HG02840 (cell line): ENCODE measurements around the gene FOSB.

Experiments used
- ATAC-seq: cut with Tn5 transposase; IDR thresholded peaks from one replicate; pipeline ENCODE4 v1.9.1; 2021; ENCODE audit warnings: mild to moderate bottlenecking, moderate library complexity, moderate number of reproducible peaks; ENCODE audit not compliant: unreplicated experiment, low FRiP score

FOSB gene

DNA sequence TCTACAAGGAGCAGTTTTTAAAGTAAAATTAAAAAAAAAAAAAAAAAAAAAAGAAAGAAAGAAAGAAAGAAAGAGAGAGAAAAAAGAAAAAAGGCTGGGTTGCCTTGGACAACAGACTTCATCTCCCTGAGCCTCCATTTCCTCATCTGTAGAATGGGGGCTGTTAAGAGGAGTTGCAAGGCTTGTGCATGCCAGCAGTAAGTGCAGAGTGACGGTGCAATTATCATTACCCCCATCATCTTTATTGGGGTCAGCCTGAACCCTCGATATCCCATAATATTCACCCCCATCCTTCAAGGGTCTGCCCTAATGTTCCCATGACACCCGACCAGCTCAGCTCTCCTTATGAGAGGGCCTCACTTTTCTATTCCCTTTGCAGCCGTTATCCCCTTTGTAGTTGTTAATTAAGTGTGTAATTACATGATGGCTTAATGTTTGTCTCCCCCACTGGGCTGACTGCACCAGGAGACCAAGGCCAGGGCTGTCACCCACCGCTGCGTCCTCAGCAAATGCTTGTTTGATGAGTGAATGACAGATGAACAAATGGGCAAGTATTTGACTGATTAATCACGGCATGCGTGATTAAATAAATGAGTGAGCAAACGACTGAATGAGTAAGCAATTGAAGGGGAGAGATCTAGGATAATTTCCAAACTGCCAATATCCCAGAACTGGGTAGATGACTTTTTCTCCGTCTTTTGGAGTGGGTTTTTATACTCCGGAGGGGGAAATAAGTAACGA is 10.1 kb downstream of the FOSB start:
- ATAC-seq, result no peak

DNA sequence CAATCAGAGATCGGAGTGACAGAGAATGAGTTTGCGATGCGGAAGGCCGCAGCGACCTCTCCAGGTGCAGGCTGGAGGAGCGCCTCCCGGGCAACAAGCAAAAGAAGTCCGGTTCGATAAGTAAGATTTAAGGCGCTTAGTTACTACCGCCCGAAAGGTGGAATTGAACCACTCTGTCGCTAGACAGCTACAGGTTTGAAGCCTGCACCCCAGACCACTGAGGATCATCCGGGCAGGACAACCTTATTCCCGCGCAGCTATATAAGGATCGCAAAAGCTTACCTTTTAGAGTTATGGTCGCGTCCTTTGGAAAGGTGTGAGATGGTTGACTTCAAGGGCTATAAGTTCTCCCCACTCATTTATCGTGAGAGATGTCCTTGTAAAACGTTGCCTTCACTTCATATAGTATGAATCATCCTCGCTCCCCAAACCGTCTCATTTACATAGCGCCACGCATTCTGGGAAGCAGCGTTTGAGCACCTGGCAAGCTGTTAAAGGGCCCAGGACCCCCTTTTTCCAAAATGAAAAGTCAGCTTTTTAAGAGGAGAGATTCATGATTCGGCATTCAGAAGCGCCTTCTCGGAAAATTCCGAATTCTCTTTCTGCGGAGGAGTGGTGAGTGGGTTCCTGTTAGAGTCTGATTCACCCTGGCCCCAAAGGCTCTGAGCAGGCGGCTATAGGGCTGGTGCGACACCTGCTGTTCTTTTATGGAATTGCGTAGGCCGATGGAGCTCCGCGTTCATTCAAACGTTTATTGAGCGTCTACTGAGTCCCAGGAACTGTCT is 10.8 kb downstream of the FOSB start:
- peak; percentile 69 for ATAC-seq

DNA sequence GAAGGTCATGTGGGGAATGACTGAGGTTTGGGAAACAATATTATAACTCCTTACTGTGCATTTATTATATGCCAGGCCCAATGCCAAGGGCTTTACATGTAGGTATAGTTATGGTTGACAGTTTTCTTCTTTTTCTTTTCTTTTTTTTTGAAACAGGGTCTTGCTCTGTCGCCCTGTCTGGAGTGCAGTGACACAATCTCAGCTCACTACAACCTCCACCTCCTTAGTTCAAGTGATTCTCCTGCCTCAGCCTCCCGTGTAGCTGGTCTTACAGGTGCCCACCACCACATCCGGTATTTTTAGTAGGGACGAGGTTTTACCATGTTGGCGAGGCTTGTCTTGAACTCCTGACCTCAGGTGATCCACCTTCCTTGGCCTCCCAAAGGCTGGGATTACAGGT is 15.2 kb downstream of the FOSB start:
- no peak for ATAC-seq

- no peak for ATAC-seq
These were observed 16.6 kb downstream of the FOSB start for GRCh38 chr19:45484273-45484945.

DNA sequence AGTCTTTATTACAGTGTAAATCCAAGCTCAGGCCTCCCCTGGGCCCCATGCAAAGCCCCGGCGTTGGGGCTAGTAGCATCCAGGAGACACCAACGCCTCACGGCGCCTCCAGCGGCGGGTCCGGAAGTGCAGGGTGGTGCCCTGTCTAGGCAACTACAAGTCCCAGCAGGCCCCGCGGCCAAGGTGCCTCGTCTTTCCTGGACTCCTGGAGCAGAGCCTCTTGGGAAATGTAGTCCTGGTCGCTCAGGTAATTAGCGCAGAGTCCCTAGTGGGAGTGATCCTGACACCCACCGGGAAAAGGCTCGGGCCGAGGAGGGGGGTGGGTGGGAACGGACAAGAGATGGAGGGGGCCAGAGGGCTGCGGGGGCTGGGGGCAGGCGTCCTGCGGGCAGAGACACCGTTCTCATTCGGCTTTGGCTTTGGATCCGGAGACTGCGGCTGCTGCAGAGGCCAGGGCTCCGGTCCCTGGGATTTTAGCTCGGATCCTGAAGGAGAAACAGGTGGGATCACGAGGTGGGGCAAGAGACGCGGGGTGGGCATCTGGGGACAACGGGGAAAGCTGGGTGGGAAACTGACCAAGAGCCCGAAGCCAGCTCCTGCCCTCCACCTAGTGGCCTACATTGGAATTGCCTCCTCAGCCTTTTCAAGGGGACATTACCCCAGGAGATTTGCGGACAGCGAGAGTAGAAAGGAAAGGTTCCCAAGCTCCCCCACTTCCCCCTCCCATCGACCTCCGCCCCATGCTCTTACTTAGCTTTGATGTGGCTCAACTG is 17.7 kb downstream of the FOSB start:
- peak; percentile 84 for ATAC-seq

DNA sequence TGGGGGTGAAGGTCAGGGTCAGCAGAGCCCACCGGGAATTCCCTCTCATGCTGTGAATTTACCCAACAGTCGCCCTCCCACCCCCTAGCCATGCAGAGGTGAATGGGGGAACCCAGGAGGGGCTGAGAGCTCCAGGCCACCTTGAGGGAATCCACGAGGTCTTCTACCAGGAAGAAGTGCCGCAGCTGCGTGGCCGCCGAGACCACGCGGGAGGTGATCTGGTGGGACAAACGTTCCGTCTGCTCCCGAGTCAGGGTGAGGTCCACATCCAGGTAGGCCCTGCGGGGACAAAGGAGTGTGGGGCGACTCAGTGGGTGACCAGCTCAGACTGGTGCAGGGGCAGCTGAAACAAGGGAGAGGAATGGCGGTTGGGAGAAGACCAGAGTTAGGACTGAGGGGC is 20.9 kb downstream of the FOSB start:
- no peak for ATAC-seq

- no peak for ATAC-seq
These were observed 21.5 kb downstream of the FOSB start for GRCh38 chr19:45489216-45489855.

- ATAC-seq, result no peak
These were observed 24.4 kb downstream of the FOSB start for GRCh38 chr19:45492137-45492626.

GRCh38 chr19:45492627-45493470 is 25.1 kb downstream of the FOSB start:
- ATAC-seq, result no peak

DNA sequence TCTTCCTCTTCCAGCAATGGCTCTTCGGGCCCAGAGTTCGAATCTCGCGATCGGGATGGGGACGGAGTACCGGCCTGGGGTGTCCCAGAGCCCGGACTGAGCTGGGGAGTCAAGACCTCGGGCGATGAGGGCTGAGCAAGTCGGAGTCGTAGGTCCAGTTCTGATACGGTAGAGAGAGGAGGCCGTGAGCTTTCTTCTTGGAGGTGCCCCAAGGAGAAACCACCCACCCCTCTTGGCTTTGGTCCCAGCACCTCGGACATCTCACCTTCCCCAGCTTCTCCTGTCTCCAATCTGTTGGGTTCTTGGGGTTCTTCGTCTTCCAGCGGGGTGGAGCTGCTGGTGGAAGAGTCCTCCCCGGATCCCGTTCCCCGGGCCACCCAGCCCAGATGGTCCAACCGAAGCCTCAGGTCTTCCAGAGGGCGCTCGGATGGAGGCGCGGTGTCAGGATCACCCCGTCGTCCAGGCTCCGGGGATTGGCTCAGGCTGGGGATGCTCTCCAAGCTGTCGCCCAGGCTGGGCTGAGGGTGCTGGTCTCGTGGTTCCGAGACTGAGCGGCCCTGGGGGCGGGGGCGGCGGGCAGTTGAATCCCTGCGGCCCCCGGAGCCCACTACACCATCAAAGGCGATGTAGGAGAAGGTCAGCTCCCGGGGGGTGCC is 26.6 kb downstream of the FOSB start:
- no peak for ATAC-seq

DNA sequence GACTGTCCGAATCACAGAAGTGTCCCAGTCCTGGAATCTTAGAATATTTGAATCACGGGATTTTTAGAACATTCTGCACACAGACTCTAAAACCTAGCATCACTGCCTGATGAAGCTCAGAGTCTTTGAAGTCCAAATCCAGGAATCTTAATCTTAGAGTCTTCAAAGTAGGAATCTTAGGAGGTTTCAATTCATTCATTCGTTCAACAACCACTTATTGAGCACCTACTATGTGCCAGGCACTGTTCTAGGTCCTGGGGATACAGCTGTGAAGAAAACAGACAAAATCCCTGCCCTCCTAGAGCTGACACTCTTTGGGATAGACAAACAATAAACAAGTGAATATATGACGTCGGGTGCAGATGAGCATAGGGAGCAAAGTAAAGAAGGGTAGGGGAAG is 27.4 kb downstream of the FOSB start:
- no peak for ATAC-seq

DNA sequence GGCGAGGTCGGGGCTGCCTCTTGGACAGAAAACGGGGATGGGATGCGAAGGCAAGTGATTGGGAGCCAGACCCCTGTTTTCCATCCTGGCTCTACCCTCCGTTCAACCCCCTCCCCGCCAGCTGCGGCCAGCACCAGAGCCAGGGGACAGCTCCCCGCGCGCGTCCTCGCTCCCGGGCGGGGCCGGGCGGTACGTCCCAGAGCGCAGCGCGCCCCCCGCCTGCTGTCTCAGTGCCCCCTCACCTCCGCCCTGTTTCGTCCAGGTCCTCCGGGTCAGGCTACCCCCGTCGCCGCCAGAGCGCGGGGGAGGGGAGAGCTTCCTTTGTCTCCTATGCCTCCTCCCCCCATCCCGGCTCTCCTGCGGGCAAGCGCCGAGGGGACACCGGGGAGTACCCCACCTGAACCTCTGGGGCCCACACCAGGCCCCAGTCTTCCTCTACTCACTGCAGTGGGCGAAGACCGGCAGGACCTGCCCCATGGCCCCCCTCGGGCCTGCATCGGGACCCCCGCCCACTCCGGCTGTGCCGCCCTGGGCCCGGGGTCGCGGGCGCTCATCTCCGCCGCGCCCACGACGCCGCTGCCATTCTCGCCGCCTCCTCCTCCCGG is 28.7 kb downstream of the FOSB start:
- peak; percentile 10 for ATAC-seq

DNA sequence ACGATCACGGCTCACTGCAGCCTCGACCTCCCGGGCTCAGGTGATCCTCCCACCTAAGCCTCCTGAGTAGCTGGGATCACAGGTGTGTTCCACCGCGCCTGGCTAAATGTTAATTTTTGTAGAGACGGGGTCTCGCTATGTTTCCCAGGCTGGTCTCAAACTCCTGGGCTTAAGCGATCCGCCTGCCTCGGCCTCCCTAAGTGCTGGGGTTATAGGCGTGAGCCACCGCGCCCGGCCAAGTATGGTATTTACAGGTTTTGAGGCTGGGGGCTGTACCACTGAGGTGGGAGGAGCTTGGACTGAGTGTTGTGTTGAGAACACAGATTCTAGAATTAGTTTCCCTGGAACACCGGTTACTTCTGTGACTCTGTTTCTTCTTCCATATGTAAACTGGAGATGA is 30.0 kb downstream of the FOSB start:
- ATAC-seq, result no peak

GRCh38 chr19:45498411-45499195 is 30.8 kb downstream of the FOSB start, which contains the start of gene PPM1N:
Gene PPM1N (plus strand): TSS chr19:45498443. CDS start chr19:45498473, 30 bp downstream.
- ATAC-seq, result no peak

GRCh38 chr19:45499196-45500180 is 31.7 kb downstream of the FOSB start:
- no peak for ATAC-seq
